Erythroblast (primary cell): ENCODE results near the gene TMEM234.

Experiments used
- GATA1 ChIP-seq: IDR thresholded peaks from 2 replicates; pipeline ENCODE4 v1.6.1; 2011; ENCODE audit warnings: low read depth, mild to moderate bottlenecking, control low read depth, low read length, moderate library complexity
- POLR2A ChIP-seq: IDR thresholded peaks from 2 replicates; pipeline ENCODE4 v1.6.1; 2011; ENCODE audit warnings: mild to moderate bottlenecking, low read length

- TF ChIP-seq POLR2A (no peak), GATA1 (no peak)
Measured at GRCh38 chr1:32194984-32195383, 27.2 kb downstream of the TMEM234 start.
